Panc1 (cell line): Measurements from ENCODE around the gene USH2A.

Experiments used
- CTCF ChIP-seq: fragments of 450-650 bp; IDR thresholded peaks from 2 replicates; pipeline ENCODE4 v1.5.1; 2017; ENCODE audit warnings: mild to moderate bottlenecking
- POLR2AphosphoS5 ChIP-seq: IDR thresholded peaks from 2 replicates; pipeline ENCODE4 v1.6.1; 2012; ENCODE audit warnings: mild to moderate bottlenecking, low read depth, low read length, moderate library complexity
- SIN3A ChIP-seq: IDR thresholded peaks from 2 replicates; pipeline ENCODE4 v1.6.1; 2012; ENCODE audit warnings: low read depth, mild to moderate bottlenecking, low read length, moderate library complexity, borderline replicate concordance; ENCODE audit not compliant: insufficient read depth
- TF ChIP-seq, protein P1 (sequence below), 2 experiments: IDR thresholded peaks; 2 replicates each; pipeline ENCODE4 v1.6.1; 2011 to 2012; ENCODE audit warnings: low read depth in 2 of 2, control low read depth in 1 of 2, low read length in 1 of 2, mild to moderate bottlenecking in 1 of 2, moderate library complexity in 1 of 2; ENCODE audit not compliant: insufficient read depth in 1 of 2

- TF ChIP-seq POLR2AphosphoS5 (no peak), CTCF (peak; percentile 29; the same call in 1 of the 2 replicates), SIN3A (no peak)
- TF ChIP-seq, protein P1, sequence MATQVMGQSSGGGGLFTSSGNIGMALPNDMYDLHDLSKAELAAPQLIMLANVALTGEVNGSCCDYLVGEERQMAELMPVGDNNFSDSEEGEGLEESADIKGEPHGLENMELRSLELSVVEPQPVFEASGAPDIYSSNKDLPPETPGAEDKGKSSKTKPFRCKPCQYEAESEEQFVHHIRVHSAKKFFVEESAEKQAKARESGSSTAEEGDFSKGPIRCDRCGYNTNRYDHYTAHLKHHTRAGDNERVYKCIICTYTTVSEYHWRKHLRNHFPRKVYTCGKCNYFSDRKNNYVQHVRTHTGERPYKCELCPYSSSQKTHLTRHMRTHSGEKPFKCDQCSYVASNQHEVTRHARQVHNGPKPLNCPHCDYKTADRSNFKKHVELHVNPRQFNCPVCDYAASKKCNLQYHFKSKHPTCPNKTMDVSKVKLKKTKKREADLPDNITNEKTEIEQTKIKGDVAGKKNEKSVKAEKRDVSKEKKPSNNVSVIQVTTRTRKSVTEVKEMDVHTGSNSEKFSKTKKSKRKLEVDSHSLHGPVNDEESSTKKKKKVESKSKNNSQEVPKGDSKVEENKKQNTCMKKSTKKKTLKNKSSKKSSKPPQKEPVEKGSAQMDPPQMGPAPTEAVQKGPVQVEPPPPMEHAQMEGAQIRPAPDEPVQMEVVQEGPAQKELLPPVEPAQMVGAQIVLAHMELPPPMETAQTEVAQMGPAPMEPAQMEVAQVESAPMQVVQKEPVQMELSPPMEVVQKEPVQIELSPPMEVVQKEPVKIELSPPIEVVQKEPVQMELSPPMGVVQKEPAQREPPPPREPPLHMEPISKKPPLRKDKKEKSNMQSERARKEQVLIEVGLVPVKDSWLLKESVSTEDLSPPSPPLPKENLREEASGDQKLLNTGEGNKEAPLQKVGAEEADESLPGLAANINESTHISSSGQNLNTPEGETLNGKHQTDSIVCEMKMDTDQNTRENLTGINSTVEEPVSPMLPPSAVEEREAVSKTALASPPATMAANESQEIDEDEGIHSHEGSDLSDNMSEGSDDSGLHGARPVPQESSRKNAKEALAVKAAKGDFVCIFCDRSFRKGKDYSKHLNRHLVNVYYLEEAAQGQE (IDR thresholded peaks at IDR 0.05; ENCODE audit: insufficient read depth in 1 of 2, low read depth in 2 of 2, low read length in 1 of 2) = no peak
These were observed 741.0 kb downstream of the USH2A start for GRCh38 chr1:215682232-215682631.
